GM12878 (cell line): ENCODE data around the gene TRIOBP. TPM values are rescaled to one million over a fixed set of nuclear protein-coding genes. Genes with fewer than 3 reads are reported as not detected.

Experiments
- BCL3 ChIP-seq: IDR thresholded peaks from 2 replicates; pipeline ENCODE4 v1.6.1; 2011; ENCODE audit warnings: borderline replicate concordance, low read depth, mild to moderate bottlenecking, moderate library complexity, low read length; ENCODE audit not compliant: insufficient read depth, poor library complexity, severe bottlenecking
- BMI1 ChIP-seq: fragments of 450-650 bp; IDR thresholded peaks from 2 replicates; pipeline ENCODE4 v1.6.1; 2016; ENCODE audit warnings: mild to moderate bottlenecking, moderate library complexity, borderline replicate concordance
- CBFB ChIP-seq: IDR thresholded peaks from 2 replicates; pipeline ENCODE4 v1.6.1; 2016; ENCODE audit warnings: antibody characterized with exemption, low read depth
- DPF2 ChIP-seq: fragments of 450-650 bp; IDR thresholded peaks from 2 replicates; pipeline ENCODE4 v1.6.1; 2017; ENCODE audit warnings: mild to moderate bottlenecking
- E2F8 ChIP-seq: fragments of 450-650 bp; IDR thresholded peaks from 2 replicates; pipeline ENCODE4 v1.6.1; 2018; ENCODE audit warnings: mild to moderate bottlenecking, low read depth, moderate library complexity; ENCODE audit not compliant: partially characterized antibody
- ELK1 ChIP-seq: IDR thresholded peaks from 2 replicates; pipeline ENCODE4 v1.6.1; 2012; ENCODE audit warnings: low read depth, low read length, improper control_type of control experiment
- IKZF1 ChIP-seq: fragments of 450-650 bp; conservative IDR thresholded peaks from 2 replicates; pipeline ENCODE4 v1.6.1; 2017; ENCODE audit warnings: antibody characterized with exemption, mild to moderate bottlenecking
- MAX ChIP-seq: IDR thresholded peaks from 2 replicates; pipeline ENCODE4 v1.6.1; 2012; ENCODE audit warnings: low read depth, low read length, improper control_type of control experiment
- MXI1 ChIP-seq: fragments of 150-350 bp; IDR thresholded peaks from 2 replicates; pipeline ENCODE4 v1.6.1; 2011; ENCODE audit warnings: low read depth, mild to moderate bottlenecking, inconsistent platforms, low read length, improper control_type of control experiment
- REST ChIP-seq: IDR thresholded peaks from 2 replicates; pipeline ENCODE4 v1.6.1; 2012; ENCODE audit warnings: mild to moderate bottlenecking, low read depth, low read length
- SMAD5 ChIP-seq: IDR thresholded peaks from 2 replicates; pipeline ENCODE4 v1.6.1; 2016; ENCODE audit warnings: antibody characterized with exemption, low read depth
- SP1 ChIP-seq: IDR thresholded peaks from one replicate; pipeline ENCODE4 v1.6.1; 2011; ENCODE audit warnings: low read depth, low read length
- STAT1 ChIP-seq: fragments of 450-650 bp; conservative IDR thresholded peaks from 2 replicates; pipeline ENCODE4 v1.6.1; 2014; ENCODE audit warnings: antibody characterized with exemption, mild to moderate bottlenecking
- SUZ12 ChIP-seq: fragments of 200-600 bp; sonication (generic); IDR thresholded peaks from one replicate; pipeline ENCODE4 v1.6.1; 2018; ENCODE audit warnings: antibody characterized with exemption, mild to moderate bottlenecking; ENCODE audit not compliant: unreplicated experiment
- YY1 ChIP-seq: IDR thresholded peaks from 2 replicates; pipeline ENCODE4 v1.6.1; 2011; ENCODE audit warnings: low read depth, mild to moderate bottlenecking, low read length
- ZNF274 ChIP-seq: IDR thresholded peaks from one replicate; pipeline ENCODE4 v1.8.0; 2011; ENCODE audit not compliant: insufficient read length, insufficient read depth
- ZNF622 ChIP-seq: fragments of 450-650 bp; IDR thresholded peaks from 2 replicates; pipeline ENCODE4 v1.6.1; 2017; ENCODE audit warnings: mild to moderate bottlenecking, inconsistent platforms
- polyA plus RNA-seq, 11 experiments: library from polyadenylated mRNA; depleted of rRNA in 4 of 11; unstranded in 6 of 11; stranded (reverse) in 5 of 11; fragments of >200 nt; fragmentation: Nextera tagmentation in 4 of 11; fragmentation: Illumina TruSeq in 1 of 11; extraction: Ambion mirVana in 4 of 11; extraction: Trizol in 1 of 11; gene quantifications; 1 replicate in 1 of 11; 2 replicates in 10 of 11; pipeline versions ENCODE4 v1.2.1 to v1.2.3, GENCODE V29; 2011 to 2016; ENCODE audit warnings: inconsistent platforms in 2 of 11, missing spikeins in 2 of 11, low read depth in 1 of 11
- total RNA-seq, 4 experiments: library from RNA; depleted of rRNA in 3 of 4; stranded (reverse); fragments of >200 nt in 3 of 4; fragmentation: Illumina TruSeq in 1 of 4; extraction: Trizol in 1 of 4; gene quantifications; 2 replicates each; pipeline versions ENCODE4 v1.2.1 to v1.2.3, GENCODE V29; 2013 to 2021

Gene TRIOBP
- total and polyA plus RNA-seq, 10 of the 15 experiments (the other 5 are each of a cell fraction or from before 2014, with no cell fraction given), result 0.21 to 23.6 (median 11.9) TPM

GRCh38 chr22:37676736-37677492 is 19.9 kb upstream of the TRIOBP start (continued):
- TF ChIP-seq MAX (peak; percentile 49; the same call in 1 of the 2 replicates), ZNF274 (no peak), STAT1 (no peak), MXI1 (peak; percentile 44; the same call in 1 of the 2 replicates), SMAD5 (0 out of 2 replicates have a peak, but pooled peaks have one; percentile 24), SUZ12 (no peak), CBFB (no peak), E2F8 (no peak), YY1 (0 out of 2 replicates have a peak, but pooled peaks have one; percentile 12), ELK1 (peak; percentile 35; the same call in 1 of the 2 replicates), IKZF1 (peak; percentile 58; the same call in 1 of the 2 replicates), BMI1 (no peak), BCL3 (no peak), DPF2 (peak; percentile 64), SP1 (peak; percentile 40), REST (no peak), ZNF622 (no peak)
